ACC112 (cell line): ENCODE data around the gene EFCAB7.

Source experiments
- H2AFZ ChIP-seq: fragments of 200-600 bp; sonication (generic); one replicate; pipeline ENCODE4 v1.6.0; 2017; ENCODE audit warnings: antibody characterized with exemption, low read length; ENCODE audit not compliant: unreplicated experiment
- H3K27ac ChIP-seq: fragments of 200-600 bp; sonication (generic); 2 replicates; pipeline ENCODE4 v1.5.1; 2014; ENCODE audit warnings: low read depth, mild to moderate bottlenecking, antibody characterized with exemption, low read length, moderate library complexity
- H3K27me3 ChIP-seq: fragments of 200-600 bp; sonication (generic); 2 replicates; pipeline ENCODE4 v1.6.1; 2014; ENCODE audit warnings: mild to moderate bottlenecking, antibody characterized with exemption, low read length, moderate library complexity, mixed read lengths; ENCODE audit not compliant: insufficient read depth
- H3K36me3 ChIP-seq: fragments of 200-600 bp; sonication (generic); 2 replicates; pipeline ENCODE4 v1.6.1; 2016; ENCODE audit warnings: mild to moderate bottlenecking, antibody characterized with exemption, low read length, moderate library complexity, mixed read lengths; ENCODE audit not compliant: insufficient read depth
- H3K4me1 ChIP-seq: fragments of 200-600 bp; sonication (generic); one replicate; pipeline ENCODE4 v1.6.1; 2016; ENCODE audit warnings: low read length, mixed read lengths; ENCODE audit not compliant: insufficient read depth, unreplicated experiment, control insufficient read depth
- H3K4me3 ChIP-seq: fragments of 200-600 bp; sonication (generic); 2 replicates; pipeline ENCODE4 v1.5.1; 2014; ENCODE audit warnings: mild to moderate bottlenecking, low read depth, low read length
- H3K79me2 ChIP-seq: fragments of 200-600 bp; sonication (generic); one replicate; pipeline ENCODE4 v1.6.0; 2016; ENCODE audit warnings: low read length; ENCODE audit not compliant: control insufficient read depth, unreplicated experiment, insufficient read depth

EFCAB7 gene

DNA sequence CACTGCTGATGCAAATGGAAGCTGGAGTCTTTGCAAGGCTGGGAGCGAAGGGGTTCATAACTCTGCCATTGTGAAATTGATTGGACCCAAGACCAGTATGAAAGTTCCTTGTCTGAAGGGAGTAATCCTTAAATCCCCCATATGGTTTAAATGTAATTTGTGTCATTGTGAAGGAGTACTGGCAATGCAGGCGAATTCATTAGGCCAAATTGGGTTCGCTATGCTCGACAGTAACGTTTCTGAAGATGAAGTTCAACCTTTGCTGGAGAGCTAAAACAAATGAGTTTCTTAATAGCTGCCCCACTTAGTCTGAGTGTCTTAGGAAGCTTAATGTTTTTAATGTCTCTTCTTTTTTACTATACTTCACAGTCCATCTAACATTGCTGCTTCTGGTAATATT lies 97.3 kb downstream of the EFCAB7 start:
- H2AFZ ChIP-seq = no peak overlapping the region
- H3K4me1 ChIP-seq = peaks cover 22% of the 10 kb centered on the region
- peaks cover 54% of the 10 kb centered on the region for H3K79me2 ChIP-seq
- H3K27ac ChIP-seq = no peak overlapping the region
- no peak overlapping the region for H3K4me3 ChIP-seq
- H3K27me3 ChIP-seq = no peaks in the 10 kb centered on the region
- no peaks in the 10 kb centered on the region for H3K36me3 ChIP-seq

DNA sequence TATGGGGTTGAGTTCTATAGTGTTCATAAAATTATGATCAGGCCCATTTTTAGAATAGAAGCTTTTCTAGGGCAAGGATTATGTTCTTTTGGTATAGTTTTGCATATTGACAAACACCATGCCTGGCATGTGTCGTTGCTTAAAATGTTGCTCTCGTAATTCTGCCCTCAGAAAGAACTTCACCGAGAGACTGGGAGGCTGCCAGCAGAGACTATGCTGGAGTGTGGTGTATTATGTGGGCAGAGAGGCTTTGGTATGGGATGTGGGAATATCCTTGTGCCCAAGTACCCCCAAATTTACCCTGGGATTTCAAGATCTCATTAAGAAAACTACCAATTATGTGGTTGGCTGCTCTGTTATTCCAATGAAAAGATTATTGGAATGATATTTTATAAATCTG lies 97.8 kb downstream of the EFCAB7 start:
- H3K4me3 ChIP-seq = no peak overlapping the region
- no peaks in the 10 kb centered on the region for H3K27me3 ChIP-seq
- H2AFZ ChIP-seq = no peak overlapping the region
- H3K4me1 ChIP-seq = peaks cover 26% of the 10 kb centered on the region
- H3K79me2 ChIP-seq = peaks cover 58% of the 10 kb centered on the region
- no peaks in the 10 kb centered on the region for H3K36me3 ChIP-seq
- no peak overlapping the region for H3K27ac ChIP-seq

DNA sequence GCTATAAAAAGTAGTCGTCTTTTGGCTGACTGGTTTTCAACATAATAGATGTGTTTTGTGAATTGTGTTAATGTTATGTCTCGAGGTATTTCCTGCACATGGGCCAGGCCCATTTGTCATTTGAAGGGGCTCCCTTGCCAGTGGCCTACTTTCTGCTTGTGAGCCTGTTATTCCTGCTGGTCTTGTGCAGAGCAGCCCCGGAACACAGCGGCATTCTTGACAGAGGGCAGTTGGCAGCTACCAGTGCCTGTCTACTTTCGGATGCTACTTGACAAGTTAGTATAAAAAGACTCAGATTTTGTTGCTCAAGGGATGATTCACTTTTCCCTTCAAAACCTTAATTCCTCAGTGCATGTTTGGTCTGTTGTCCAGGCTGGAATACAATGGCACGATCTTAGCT lies 98.4 kb downstream of the EFCAB7 start:
- Histone ChIP-seq H3K79me2 (peaks cover 53% of the 10 kb centered on the region), H2AFZ (no peak overlapping the region), H3K27ac (no peak overlapping the region), H3K27me3 (no peaks in the 10 kb centered on the region), H3K36me3 (no peaks in the 10 kb centered on the region), H3K4me3 (no peak overlapping the region), H3K4me1 (peaks cover 31% of the 10 kb centered on the region)
